Pancreas (tissue), 10 donors: ENCODE results near the gene CAPZB. TPM values are rescaled to one million over a fixed set of nuclear protein-coding genes. Genes with fewer than 3 reads are reported as not detected.
"Not testable (repeated sequence)": the region's sequence is repeated elsewhere in the genome, so short reads cannot be mapped to it uniquely, and the experiment has no call there.

Source experiments
- ATAC-seq, 4 donors: fragments of 200-7000 bp; cut with Tn5 transposase; one replicate each; pipeline versions ENCODE4 v1.8.0 to v1.9.1; 2020; ENCODE audit warnings: mild to moderate bottlenecking in 4 of 4, moderate library complexity in 4 of 4
- DNase-seq, 6 donors: peaks; one replicate each; pipeline ENCODE4 v3.0.0-alpha.2; 2020
- FAIRE-seq: peaks from 2 replicates; lab custom pipeline; 2012; peaks lifted over from hg19 to GRCh38; lab: Jason Lieb, UNC
- H3K27ac ChIP-seq, 4 donors: fragments of 200-600 bp; sonication (generic); 1 replicate in 3 of 4; 2 replicates in 1 of 4; pipeline versions ENCODE4 v1.5.0 to v1.8.0; 2020
- H3K27me3 ChIP-seq, 4 donors: fragments of 200-600 bp; one replicate each; pipeline ENCODE4 v1.8.0; 2021
- H3K36me3 ChIP-seq, 3 donors: fragments of 200-600 bp; sonication (generic) in 1 of 3; one replicate each; pipeline versions ENCODE4 v1.5.0 to v1.8.0; 2020 to 2021
- H3K4me1 ChIP-seq, 3 donors: fragments of 200-600 bp; one replicate each; pipeline ENCODE4 v1.8.0; 2021
- H3K4me3 ChIP-seq, 4 donors: fragments of 200-600 bp; sonication (generic) in 2 of 4; one replicate each; pipeline versions ENCODE4 v1.5.0 to v1.8.0; 2020 to 2021
- H3K9me3 ChIP-seq, 4 donors: fragments of 200-600 bp; one replicate each; pipeline ENCODE4 v1.8.0; 2021
- WGBS, 2 donors: extraction: QIAGEN DNeasy Blood & Tissue Kit; methylation state at CpG; one replicate each; pipeline ENCODE4 v1.1.7; 2013; 5-methylcytosine and 5-hydroxymethylcytosine counted together
- intact Hi-C, 3 donors: fragments of 100-400 bp; cut with DNase I; formaldehyde crosslinking; loops; one replicate each; pipeline versions ENCODE4 v1.11.1 to v1.14.2; 2022
- polyA plus RNA-seq, 2 donors: library from polyadenylated mRNA; stranded (reverse); fragments of 200-250 nt; gene quantifications; one replicate each; pipeline ENCODE4 v1.2.3, GENCODE V29; 2013
- total RNA-seq, 6 donors: library from RNA; stranded (reverse); fragmentation: NEBNext Ultra II Directional in 4 of 6; extraction: Animal tissue kit (Norgen Biotek cat#: 25700) in 4 of 6; gene quantifications; one replicate each; pipeline versions ENCODE4 v1.2.1 to v1.2.4, GENCODE V29; 2021 to 2023
- TF ChIP-seq, protein P1 (sequence below), 4 donors: fragments of 200-600 bp; sonication (generic) in 3 of 4; IDR thresholded peaks; one replicate each; pipeline versions ENCODE4 v1.5.0 to v1.8.0; 2021; ENCODE audit warnings: antibody characterized with exemption in 4 of 4
- donor health status: healthy with polysubstance abuse.
- donor health status: DM: no; HTN: no; CAD: no; lungs with moderate emphysema.
- donor health status: DM: no; HTN: no; CAD: no.
- donor health status: control.
- donor health status: control.
- donor health status: Bipolar disorder and iron deficiency.
- donor health status: DM: yes; HTN: yes; CAD: no.
- donor health status: DM: no; HTN: no; CAD: no.
- donor health status: DM: no; HTN: no; CAD: no.
- donor health status: DM: yes; HTN: yes; CAD: no.

CAPZB gene
- total and polyA plus RNA-seq, 8 donors: 43.2 to 124 (median 74.9) TPM

DNA sequence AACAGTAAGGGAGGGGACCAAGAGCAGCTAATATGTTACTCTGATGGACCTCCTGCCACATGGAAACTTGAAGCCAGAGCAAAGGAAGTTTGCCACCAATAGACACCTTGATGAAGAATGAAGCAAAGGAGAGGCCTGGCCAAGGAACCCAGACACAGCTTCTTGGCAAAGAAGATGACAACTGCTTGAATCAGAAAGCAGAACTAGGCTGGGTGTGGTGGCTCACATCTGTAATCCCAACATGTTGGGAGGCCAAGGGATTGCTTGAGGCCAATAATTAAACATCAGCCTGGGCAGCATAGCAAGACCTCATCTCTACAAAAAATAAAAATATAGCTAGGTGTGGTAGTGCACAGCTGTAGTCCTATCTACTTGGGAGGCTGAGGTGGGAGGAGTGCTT is 31.7 kb upstream of the CAPZB start:
- FAIRE-seq (no peak), DNase-seq (no peak), ATAC-seq (no peak)
- Histone ChIP-seq H3K27ac (no peak overlapping the region), H3K9me3 (no peaks in the 10 kb centered on the region), H3K4me1 (no peaks in the 10 kb centered on the region), H3K4me3 (no peak overlapping the region), H3K36me3 (no peaks in the 10 kb centered on the region), H3K27me3 (no peaks in the 10 kb centered on the region)
- intact Hi-C loops: no loop called here
- TF ChIP-seq, protein P1, sequence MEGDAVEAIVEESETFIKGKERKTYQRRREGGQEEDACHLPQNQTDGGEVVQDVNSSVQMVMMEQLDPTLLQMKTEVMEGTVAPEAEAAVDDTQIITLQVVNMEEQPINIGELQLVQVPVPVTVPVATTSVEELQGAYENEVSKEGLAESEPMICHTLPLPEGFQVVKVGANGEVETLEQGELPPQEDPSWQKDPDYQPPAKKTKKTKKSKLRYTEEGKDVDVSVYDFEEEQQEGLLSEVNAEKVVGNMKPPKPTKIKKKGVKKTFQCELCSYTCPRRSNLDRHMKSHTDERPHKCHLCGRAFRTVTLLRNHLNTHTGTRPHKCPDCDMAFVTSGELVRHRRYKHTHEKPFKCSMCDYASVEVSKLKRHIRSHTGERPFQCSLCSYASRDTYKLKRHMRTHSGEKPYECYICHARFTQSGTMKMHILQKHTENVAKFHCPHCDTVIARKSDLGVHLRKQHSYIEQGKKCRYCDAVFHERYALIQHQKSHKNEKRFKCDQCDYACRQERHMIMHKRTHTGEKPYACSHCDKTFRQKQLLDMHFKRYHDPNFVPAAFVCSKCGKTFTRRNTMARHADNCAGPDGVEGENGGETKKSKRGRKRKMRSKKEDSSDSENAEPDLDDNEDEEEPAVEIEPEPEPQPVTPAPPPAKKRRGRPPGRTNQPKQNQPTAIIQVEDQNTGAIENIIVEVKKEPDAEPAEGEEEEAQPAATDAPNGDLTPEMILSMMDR (IDR thresholded peaks at IDR 0.05): no peak

DNA sequence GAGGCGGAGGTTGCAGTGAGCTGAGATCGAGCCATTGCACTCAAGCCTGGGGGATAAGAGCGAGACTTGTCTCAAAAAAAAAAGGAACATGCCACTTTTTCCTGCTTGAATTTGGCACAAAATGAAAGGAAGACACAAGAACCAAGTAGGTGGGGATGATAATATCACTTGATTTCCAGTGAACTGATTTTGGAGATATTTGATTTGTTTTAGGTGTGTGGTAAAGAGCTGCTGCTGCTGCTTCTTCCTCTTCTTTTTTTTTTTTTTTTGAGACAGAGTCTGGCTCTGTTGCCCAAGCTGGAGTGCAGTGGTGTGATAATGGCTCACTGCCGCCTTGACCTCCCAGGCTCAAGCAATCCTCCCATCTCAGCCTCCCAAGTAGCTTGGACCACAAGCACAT is 29.9 kb upstream of the CAPZB start:
- TF ChIP-seq, protein P1 (IDR thresholded peaks at IDR 0.05): no peak

DNA sequence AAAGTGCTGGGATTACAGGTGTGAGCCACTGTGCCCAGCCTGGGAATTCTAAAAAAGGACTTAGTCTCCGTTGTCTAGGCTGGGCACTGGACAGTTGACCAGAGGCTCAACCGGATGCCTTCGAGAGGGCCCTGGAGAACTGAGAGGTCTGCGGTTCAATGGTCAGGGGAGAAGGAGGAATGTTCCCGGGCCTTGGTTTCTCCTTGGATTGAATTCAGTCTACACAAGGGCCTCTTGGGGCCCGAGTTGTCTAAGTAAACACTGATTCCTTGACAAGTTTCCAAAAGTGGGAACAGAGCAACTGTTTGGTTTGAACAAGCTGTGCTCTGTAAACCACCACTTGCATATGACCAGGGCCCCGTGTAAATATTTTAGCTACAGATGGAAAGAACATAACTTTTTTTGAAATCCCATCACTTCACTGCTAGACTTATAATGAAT is 29.1 kb upstream of the CAPZB start:
- Histone ChIP-seq H3K4me1 (no peaks in the 10 kb centered on the region), H3K36me3 (no peaks in the 10 kb centered on the region), H3K27ac (no peak overlapping the region), H3K9me3 (no peaks in the 10 kb centered on the region), H3K27me3 (no peaks in the 10 kb centered on the region), H3K4me3 (no peak overlapping the region)
- 74 to 75% methylated on average over 7 of the region's 7 CpGs for WGBS, 2 donors
- no peak for FAIRE-seq
- ATAC-seq: peak in 1 of 4 donors; percentile 58
- TF ChIP-seq, protein P1 (IDR thresholded peaks at IDR 0.05): no peak
- DNase-seq: no peak
- intact Hi-C loops: no loop called here

More for the DNA sequence above, 29.9 kb upstream of the CAPZB start:
- DNase-seq (no peak), FAIRE-seq (no peak), ATAC-seq (no peak)
- 96 to 97% methylated on average over 4 of the region's 4 CpGs for WGBS, 2 donors
- H3K4me3 ChIP-seq: no peak overlapping the region
- no peaks in the 10 kb centered on the region for H3K36me3 ChIP-seq
- H3K27me3 ChIP-seq: no peaks in the 10 kb centered on the region
- no peaks in the 10 kb centered on the region for H3K9me3 ChIP-seq
- H3K27ac ChIP-seq: no peak overlapping the region
- H3K4me1 ChIP-seq: no peaks in the 10 kb centered on the region
- intact Hi-C loops: no loop called here

DNA sequence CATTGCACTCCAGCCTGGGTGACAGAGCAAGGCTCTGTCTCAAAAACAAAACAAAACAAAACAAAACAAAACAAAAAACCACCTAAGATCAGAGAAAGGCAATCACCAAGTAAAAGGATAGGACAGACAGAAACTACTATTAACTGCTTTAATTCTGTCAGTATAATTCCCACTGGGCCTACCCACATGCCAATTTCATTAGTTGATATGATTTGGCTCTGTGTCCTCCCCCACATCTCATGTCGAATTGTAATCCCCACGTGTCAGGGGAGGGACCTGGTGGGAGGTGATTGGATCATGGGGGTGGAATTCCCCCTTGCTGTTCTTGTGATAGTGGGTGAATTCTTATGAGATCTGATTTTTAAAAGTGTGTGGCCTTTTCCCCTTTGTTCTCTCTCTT is 27.2 kb upstream of the CAPZB start:
- H3K4me1 ChIP-seq: no peaks in the 10 kb centered on the region
- TF ChIP-seq, protein P1 (IDR thresholded peaks at IDR 0.05): no peak
- H3K36me3 ChIP-seq: no peaks in the 10 kb centered on the region
- ATAC-seq (no peak), DNase-seq (no peak), FAIRE-seq (no peak)
- no peak overlapping the region for H3K27ac ChIP-seq
- no peaks in the 10 kb centered on the region for H3K9me3 ChIP-seq
- intact Hi-C loops: no loop called here
- H3K27me3 ChIP-seq: no peaks in the 10 kb centered on the region
- no peak overlapping the region for H3K4me3 ChIP-seq
- 46 to 49% methylated on average over 2 of the region's 2 CpGs for WGBS, 2 donors

DNA sequence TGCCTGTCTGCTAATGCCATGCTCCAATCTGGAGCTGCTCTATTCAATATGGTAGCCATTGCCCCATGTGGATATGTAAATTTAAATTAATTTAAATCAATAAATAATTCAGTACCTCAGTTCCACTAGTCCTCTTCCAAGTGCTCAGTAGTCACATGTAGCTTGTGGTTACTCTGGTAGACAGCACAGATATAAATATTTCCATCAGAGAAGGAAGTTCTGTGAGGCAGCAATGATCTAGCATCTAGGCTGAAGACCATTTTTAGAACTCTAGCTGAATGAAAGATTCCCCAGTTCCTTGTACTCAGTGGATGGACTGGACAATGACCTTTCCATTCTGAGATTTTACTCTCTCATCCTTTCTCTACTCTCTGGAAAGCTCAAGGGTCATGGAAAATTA is 25.8 kb upstream of the CAPZB start:
- Histone ChIP-seq H3K4me3 (no peak overlapping the region), H3K4me1 (no peaks in the 10 kb centered on the region), H3K27ac (no peak overlapping the region), H3K9me3 (no peaks in the 10 kb centered on the region), H3K36me3 (no peaks in the 10 kb centered on the region), H3K27me3 (no peaks in the 10 kb centered on the region)
- intact Hi-C loops: no loop called here
- no peak for DNase-seq
- FAIRE-seq: no peak
- TF ChIP-seq, protein P1 (IDR thresholded peaks at IDR 0.05): no peak
- ATAC-seq: peak in 2 of 4 donors; percentile 25 to 71

DNA sequence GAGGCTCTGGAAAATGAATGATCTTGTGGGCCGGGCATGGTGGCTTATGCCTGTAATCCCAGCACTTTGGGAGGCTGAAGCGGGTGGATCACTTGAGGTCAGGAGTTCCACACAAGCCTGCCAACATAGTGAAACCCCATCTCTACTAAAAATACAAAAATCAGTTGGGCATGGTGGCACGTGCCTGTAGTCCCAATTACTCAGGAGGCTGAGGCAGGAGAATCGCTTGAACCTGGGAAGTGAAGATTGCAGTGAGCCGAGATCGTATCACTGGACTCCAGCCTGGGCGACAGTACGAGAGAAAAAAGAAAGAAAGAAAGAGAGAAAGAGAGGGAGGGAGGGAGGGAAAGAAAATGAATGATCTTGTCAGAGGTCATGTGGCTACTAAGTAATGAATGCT is 24.3 kb upstream of the CAPZB start:
- intact Hi-C loops, H3K4me3 ChIP-seq, H3K9me3 ChIP-seq, H3K4me1 ChIP-seq, ATAC-seq, FAIRE-seq, H3K27me3 ChIP-seq, H3K27ac ChIP-seq, H3K36me3 ChIP-seq, DNase-seq: not testable (repeated sequence)
- whole genome bisulfite sequencing, 2 donors: 80 to 94% methylated on average over 8 of the region's 8 CpGs
